ENCODE data around the gene SGMS1. TPM values are rescaled to one million over a fixed set of nuclear protein-coding genes. Genes with fewer than 3 reads are reported as not detected.

The SGMS1 gene
- polyA plus RNA-seq, 1 experiment, result 21.1 TPM

- POLR2A ChIA-PET, result no interaction called here
- Histone ChIP-seq H3K4me3 (ENCODE audit: low read depth, low read length) (no peak overlapping the region), H3K27me3 (ENCODE audit: control insufficient read depth, insufficient read depth, low read length) (no peaks in the 10 kb centered on the region), H3K36me3 (ENCODE audit: control insufficient read depth, insufficient read depth, low read length) (no peaks in the 10 kb centered on the region)
- no peak for DNase-seq (ENCODE audit: low read depth)
- CTCF ChIA-PET, result interaction anchor here (1.2 kb wide), 1 partner anchor 32 kb away, joined by 3 read pairs; no protein-coding TSS in a partner anchor
- no peak for TF ChIP-seq CTCF (IDR thresholded peaks at IDR 0.05; ENCODE audit: insufficient read depth, low read depth, low read length)
These were observed 223.1 kb downstream of the SGMS1 start for GRCh38 chr10:50400694-50401093.

GRCh38 chr10:50398823-50399222, 224.9 kb downstream of the SGMS1 start:
- ChIA-PET CTCF (interaction anchor here (1.7 kb wide), 1 partner anchor 13 kb away, joined by 5 read pairs; no protein-coding TSS in a partner anchor), POLR2A (no interaction called here)

GRCh38 chr10:50398381-50398780, 225.4 kb downstream of the SGMS1 start:
- no peak for TF ChIP-seq CTCF (IDR thresholded peaks at IDR 0.05; ENCODE audit: insufficient read depth, low read depth, low read length)
- Histone ChIP-seq H3K4me3 (ENCODE audit: low read depth, low read length) (no peak overlapping the region), H3K27me3 (ENCODE audit: control insufficient read depth, insufficient read depth, low read length) (no peaks in the 10 kb centered on the region), H3K36me3 (ENCODE audit: control insufficient read depth, insufficient read depth, low read length) (no peaks in the 10 kb centered on the region)
- DNase-seq (ENCODE audit: low read depth), result no peak
- CTCF ChIA-PET, result interaction anchor here (1.7 kb wide), 1 partner anchor 13 kb away, joined by 5 read pairs; no protein-coding TSS in a partner anchor
- POLR2A ChIA-PET, result no interaction called here

More at GRCh38 chr10:50398823-50399222, 224.9 kb downstream of the SGMS1 start:
- no peak for DNase-seq (ENCODE audit: low read depth)
- H3K27me3 ChIP-seq (ENCODE audit: control insufficient read depth, insufficient read depth, low read length), result no peaks in the 10 kb centered on the region
- no peaks in the 10 kb centered on the region for H3K36me3 ChIP-seq (ENCODE audit: control insufficient read depth, insufficient read depth, low read length)
- H3K4me3 ChIP-seq (ENCODE audit: low read depth, low read length), result no peak overlapping the region
- TF ChIP-seq CTCF (IDR thresholded peaks at IDR 0.05; ENCODE audit: insufficient read depth, low read depth, low read length), result no peak

GRCh38 chr10:50397312-50398140, 226.2 kb downstream of the SGMS1 start:
- ChIA-PET CTCF (interaction anchor here (0.9 to 1.7 kb wide), 3 partner anchors 8 to 14 kb away, joined by 4 to 5 read pairs (median 4); no protein-coding TSS in a partner anchor), POLR2A (no interaction called here)
- no peak for DNase-seq (ENCODE audit: low read depth)
- Histone ChIP-seq H3K27me3 (ENCODE audit: control insufficient read depth, insufficient read depth, low read length) (no peaks in the 10 kb centered on the region), H3K4me3 (ENCODE audit: low read depth, low read length) (no peak overlapping the region), H3K36me3 (ENCODE audit: control insufficient read depth, insufficient read depth, low read length) (no peaks in the 10 kb centered on the region)
- TF ChIP-seq CTCF (IDR thresholded peaks at IDR 0.05; ENCODE audit: insufficient read depth, low read depth, low read length), result no peak

GRCh38 chr10:50396491-50397311, 227.1 kb downstream of the SGMS1 start:
- ChIA-PET CTCF (interaction anchor here (0.9 to 1.3 kb wide), 2 partner anchors 9 to 10 kb away, joined by 4 read pairs; no protein-coding TSS in a partner anchor), POLR2A (no interaction called here)
- DNase-seq (ENCODE audit: low read depth), result no peak
- Histone ChIP-seq H3K27me3 (ENCODE audit: control insufficient read depth, insufficient read depth, low read length) (no peaks in the 10 kb centered on the region), H3K4me3 (ENCODE audit: low read depth, low read length) (no peak overlapping the region), H3K36me3 (ENCODE audit: control insufficient read depth, insufficient read depth, low read length) (no peaks in the 10 kb centered on the region)
- no peak for TF ChIP-seq CTCF (IDR thresholded peaks at IDR 0.05; ENCODE audit: insufficient read depth, low read depth, low read length)
